Cerebellar cortex (tissue), 1 donor: Measurements from ENCODE around the gene SMYD4.
"Not testable (repeated sequence)": the region's sequence is repeated elsewhere in the genome, so short reads cannot be mapped to it uniquely, and the experiment has no call there.

Source experiments
- DNase-seq: peaks from one replicate; pipeline ENCODE4 v3.0.0-alpha.2; 2015; ENCODE audit warnings: low spot score

SMYD4 gene, protein sequence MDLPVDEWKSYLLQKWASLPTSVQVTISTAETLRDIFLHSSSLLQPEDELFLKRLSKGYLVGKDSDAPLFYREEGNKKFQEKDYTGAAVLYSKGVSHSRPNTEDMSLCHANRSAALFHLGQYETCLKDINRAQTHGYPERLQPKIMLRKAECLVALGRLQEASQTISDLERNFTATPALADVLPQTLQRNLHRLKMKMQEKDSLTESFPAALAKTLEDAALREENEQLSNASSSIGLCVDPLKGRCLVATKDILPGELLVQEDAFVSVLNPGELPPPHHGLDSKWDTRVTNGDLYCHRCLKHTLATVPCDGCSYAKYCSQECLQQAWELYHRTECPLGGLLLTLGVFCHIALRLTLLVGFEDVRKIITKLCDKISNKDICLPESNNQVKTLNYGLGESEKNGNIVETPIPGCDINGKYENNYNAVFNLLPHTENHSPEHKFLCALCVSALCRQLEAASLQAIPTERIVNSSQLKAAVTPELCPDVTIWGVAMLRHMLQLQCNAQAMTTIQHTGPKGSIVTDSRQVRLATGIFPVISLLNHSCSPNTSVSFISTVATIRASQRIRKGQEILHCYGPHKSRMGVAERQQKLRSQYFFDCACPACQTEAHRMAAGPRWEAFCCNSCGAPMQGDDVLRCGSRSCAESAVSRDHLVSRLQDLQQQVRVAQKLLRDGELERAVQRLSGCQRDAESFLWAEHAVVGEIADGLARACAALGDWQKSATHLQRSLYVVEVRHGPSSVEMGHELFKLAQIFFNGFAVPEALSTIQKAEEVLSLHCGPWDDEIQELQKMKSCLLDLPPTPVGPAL

GRCh38 chr17:1829592-1830257, at the start of gene SMYD4, which contains the start of gene RPA1:
Gene SMYD4, minus strand, starts transcription at chr17:1829902. Its CDS starts 1,908 bp downstream, at chr17:1827994.
Gene RPA1, plus strand, starts transcription at chr17:1830005. Its CDS starts 89 bp downstream, at chr17:1830094.
- peak; percentile 84 for DNase-seq

GRCh38 chr17:1878419-1879121, 48.9 kb upstream of the SMYD4 start:
- no peak for DNase-seq

DNA sequence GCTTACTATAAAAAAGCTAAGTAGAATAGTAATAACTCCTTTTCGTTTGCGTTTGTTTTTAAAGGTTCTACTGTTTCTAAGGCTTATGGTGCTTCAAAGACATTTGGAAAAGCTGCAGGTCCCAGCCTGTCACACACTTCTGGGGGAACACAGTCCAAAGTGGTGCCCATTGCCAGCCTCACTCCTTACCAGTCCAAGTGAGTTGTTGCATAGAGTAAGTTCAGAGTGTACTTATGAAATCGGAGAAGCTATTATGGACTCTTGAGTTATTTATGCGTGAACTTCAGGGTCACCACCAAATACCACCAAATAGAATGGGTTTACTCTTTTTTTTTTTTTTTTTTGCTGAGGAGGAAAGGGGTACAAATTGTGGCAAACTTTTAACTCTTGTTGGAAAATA, 45.9 kb upstream of the SMYD4 start:
- DNase-seq, result no peak

DNA sequence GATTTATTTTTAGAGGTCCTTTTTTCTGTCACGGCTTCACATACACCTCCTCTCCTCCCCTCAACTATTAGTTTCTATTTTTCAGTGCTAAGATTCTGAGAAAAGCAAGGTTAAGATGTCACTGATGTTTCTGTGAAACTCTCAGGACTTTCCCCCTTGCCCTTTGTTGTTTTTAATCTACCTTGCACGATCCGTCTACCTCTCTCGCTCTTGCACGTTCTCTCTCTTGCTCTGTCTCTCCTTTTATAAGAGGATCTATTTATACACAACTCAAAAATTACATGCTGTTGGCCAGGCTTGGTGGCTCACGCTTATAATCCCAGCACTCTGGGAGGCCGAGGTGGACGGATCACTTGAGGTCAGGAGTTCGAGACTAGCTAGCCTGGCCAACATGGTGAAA, 43.7 kb upstream of the SMYD4 start:
- no peak for DNase-seq

GRCh38 chr17:1872976-1873375, 43.3 kb upstream of the SMYD4 start:
- DNase-seq, result no peak

DNA sequence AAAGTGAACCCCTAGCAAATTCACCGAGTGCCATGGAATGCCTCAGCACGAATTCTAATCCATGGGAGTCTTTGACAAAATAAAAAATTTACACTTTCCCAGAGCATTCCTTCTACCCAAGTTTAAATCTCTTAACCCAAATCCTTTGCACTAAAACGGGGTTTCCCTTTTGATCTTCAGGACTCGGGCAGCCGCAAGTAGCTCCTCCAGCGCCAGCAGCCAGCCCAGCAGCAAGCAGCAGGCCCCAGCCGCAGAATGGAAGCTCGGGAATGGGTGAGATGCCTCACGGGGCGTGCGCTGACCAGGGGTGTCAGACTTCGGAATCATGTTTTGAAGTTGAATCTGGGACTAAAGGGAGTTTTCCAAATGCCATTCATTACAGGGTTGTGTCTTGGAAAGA, 42.6 kb upstream of the SMYD4 start:
- DNase-seq, result no peak

DNA sequence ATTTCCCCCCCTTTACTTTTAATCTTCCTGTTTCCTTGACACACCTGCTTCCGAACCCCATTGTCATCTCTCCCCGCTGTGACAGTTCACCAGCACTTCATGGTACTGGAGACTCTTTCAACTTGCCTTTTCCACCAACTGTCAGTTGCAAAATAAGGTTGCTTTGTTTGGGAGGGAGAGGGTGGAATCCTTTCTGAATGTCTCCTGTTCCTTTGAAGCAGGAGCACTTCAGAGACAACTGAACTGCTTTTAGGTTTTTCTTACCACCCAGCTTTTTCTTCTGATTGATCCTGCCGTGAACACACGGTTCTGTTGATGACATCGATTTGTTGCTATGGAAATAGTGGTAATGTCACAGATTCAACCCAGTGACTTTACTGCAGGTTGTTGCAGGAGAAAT, 42.1 kb upstream of the SMYD4 start:
- no peak for DNase-seq

GRCh38 chr17:1870592-1870991, 40.9 kb upstream of the SMYD4 start:
- no peak for DNase-seq

- DNase-seq, result no peak
These were observed 38.4 kb upstream of the SMYD4 start for GRCh38 chr17:1868090-1868489.

GRCh38 chr17:1867307-1867706, 37.6 kb upstream of the SMYD4 start:
- DNase-seq, result no peak

DNA sequence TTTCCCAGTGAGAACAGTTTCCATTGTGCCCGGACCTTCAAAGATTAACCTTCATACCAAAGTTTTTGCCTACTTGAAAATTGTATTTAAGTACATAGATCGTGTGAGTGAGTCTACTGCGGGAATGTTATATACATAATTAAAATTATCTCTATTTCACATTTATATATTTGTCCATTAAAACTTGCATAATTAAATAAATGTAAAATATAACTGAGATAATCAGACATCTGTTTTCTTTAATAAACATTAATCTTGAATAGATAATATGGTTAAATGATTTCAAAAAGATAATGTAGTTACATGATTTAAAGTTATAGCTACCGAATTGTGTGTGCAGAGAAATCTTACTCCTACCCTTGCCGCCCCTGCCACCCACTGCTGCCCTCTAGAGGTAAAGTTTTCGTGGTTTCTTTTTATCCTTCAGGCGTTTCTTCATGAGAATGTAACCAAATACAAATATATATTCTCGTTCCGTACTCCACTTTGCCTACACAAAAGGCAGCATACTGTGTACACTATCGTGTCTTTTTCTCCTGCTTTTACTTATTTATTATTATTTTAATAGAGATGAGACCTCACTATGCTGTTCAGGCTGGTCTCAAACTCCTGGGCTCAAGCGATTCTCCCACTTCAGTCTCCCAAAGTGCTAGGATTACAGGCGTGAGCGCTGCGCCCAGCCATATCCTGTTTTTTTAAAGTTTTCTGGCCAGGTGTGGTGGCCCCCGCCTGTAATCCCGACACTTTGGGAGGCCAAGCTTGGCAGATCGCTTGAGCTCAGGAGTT, 35.7 kb upstream of the SMYD4 start:
- peak; percentile 20 for DNase-seq

DNA sequence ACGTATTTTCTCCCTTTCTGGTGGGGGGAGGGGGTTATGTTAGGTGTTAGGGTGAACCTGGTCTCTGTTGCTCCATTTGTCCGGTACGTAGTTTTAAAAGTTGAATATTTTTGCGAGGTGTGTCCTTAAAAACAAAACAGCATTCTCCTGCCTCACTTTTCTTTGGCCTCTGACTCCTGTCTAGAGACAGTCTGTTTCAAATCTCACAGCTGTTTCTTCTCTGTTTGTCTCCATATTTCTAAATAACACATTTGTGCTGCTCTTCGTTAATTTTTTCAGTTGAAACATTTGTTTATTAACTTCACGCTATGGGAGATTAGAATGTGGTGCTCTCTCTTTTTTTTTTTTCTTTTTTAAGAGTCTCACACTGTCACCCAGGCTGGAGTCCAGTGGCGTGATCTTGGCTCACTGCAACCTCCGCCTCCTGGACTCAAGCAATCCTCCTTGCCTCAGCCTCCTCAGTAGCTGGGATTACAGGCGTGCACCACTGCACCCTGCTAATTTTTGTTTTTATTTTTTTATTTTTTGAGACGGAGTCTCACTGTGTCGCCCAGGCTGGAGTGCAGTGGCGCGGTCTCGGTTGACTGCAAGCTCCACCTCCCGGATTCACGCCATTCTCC, 31.8 kb upstream of the SMYD4 start:
- DNase-seq, result no peak

DNA sequence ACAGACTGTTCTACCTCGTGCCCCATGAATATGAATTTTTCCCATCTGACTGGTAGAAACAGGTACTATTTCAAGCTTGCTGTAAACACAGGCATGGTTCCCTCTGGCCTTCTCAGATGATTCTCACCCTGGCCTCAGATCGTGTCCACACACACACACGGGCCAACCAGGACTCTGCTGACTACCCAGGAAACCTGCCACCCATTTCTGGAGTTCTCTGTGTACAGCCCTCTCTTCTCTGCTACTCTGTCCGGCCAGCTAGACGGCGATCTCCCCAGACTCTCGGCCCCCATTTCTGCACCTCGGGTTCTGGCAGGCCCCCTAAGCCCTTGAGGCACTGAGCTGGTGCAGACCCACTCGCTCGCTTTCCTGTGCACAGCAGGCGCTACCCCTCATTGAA, 31.3 kb upstream of the SMYD4 start:
- DNase-seq, result no peak

GRCh38 chr17:1856462-1856861, 26.8 kb upstream of the SMYD4 start:
- DNase-seq, result not testable (repeated sequence)

DNA sequence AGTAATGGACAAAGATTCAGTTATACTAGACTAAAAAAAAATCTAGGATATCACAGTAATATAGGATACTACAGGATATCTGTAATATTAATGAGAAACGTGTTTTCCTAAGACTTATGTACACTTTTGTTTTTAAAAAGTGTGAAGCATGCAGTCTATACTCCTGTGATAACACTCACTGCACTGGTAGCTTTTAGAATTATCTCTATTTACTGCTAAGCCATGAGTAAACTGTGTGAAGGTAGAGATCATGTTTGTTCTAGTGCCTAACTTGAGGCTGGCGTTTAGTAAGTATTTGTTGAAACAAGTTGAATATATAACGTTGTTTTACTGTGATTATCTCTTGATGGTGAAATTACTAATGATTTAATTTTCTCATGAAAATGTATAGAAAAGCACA, 24.0 kb upstream of the SMYD4 start:
- no peak for DNase-seq

- no peak for DNase-seq
These were observed 22.6 kb upstream of the SMYD4 start for GRCh38 chr17:1852327-1852726.

- DNase-seq, result no peak
These were observed 17.5 kb upstream of the SMYD4 start for GRCh38 chr17:1847191-1847590.

DNA sequence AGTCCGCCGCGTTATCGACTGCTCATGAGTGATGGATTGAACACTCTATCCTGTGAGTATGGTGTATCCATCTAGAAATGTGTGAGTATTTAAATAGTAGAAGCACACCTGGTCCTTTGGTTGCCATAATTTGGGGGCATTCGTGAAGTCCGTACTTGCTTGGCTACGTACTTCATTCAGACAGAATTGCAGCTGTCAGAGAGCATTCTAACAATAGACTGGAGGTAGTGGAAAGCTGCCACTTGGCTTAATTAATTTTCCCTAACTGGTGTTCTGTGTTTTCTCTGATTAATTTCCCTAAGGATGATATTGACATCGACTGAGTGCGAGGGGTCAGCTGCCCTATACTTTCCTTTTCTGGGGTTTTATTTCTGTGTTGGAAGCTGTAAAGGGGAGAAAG, 14.2 kb upstream of the SMYD4 start:
- DNase-seq, result no peak

- no peak for DNase-seq
These were observed 9.8 kb upstream of the SMYD4 start for GRCh38 chr17:1839516-1839915.

DNA sequence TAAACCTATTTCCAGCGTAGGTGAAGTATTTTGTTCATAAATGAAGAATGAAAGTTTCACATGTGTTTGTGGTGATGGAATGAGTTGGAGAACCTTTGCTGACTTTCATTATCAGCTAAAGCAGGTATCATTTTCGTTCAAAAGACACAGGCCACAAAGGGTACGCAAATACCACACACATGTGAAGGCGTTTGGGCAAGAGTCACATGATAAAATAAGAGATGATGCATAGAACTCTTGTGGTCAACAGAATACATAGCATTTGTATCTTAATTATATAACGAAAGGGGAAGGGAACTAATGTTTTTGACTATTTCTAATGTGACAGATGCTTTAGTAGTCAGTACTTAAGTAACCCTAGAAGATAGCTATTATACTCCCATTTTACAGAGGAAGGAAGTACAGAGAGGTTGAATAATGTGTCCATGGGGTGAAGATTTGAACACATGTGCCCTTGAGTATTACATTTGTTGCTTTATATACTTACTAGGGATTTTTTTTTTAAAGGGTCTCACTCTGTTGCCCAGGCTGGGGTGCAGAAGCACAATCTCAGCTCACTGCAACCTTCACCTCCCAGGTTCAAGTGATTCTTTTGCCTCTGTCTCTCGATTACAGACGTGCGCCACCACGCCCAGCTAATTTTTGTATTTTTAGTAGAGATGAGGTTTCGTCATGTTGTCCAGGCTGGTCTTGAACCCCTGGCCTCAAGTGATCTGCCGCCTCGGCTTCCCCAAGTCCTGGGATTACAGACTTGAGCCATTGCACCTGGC, 4.9 kb upstream of the SMYD4 start:
- no peak for DNase-seq
